ENCODE results near the gene EXOSC7. TPM values are rescaled to one million over a fixed set of nuclear protein-coding genes. Genes with fewer than 3 reads are reported as not detected.

The EXOSC7 gene
- total and polyA plus RNA-seq, 5 donors from 2014 or later, result 32.8 to 51.7 (median 43.1) TPM

DNA sequence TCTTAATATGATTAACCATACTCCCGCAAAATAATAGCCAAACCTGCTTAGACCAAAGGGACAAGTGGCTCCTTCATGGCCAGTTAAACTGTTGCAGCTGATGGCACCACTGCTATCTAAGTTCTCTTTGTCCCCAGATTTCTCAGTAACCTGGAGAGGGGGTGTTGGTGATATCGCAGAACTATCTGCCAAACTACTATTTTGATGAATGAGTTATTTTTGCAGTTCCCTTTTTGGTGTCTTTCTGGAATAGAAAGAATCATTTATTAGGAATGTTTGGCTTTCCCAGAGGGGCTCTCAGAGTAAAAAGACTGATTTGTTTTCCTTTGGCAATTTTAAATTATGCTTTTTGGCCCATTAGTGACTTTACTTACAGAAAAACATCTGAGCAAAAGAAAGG is 83.1 kb downstream of the EXOSC7 start:
- peaks cover 5% of the 10 kb centered on the region for H3K27me3 Mint-ChIP-seq
- ATAC-seq (ENCODE audit: low read depth in 2 of 2) (no peak), DNase-seq (no peak)
- H3K27me3 ChIP-seq (ENCODE audit: control insufficient read depth, insufficient read depth, low read length), result no peaks in the 10 kb centered on the region
- no peak overlapping the region for H3K4me3 Mint-ChIP-seq
- H3K27ac ChIP-seq (ENCODE audit: insufficient read depth, low read length, poor library complexity, severe bottlenecking), result no peak overlapping the region
- H3K9me3 ChIP-seq (ENCODE audit: control insufficient read depth in 2 of 2, low read length in 2 of 2), result no peaks in the 10 kb centered on the region
- no peaks in the 10 kb centered on the region for H3K36me3 Mint-ChIP-seq
- no peaks in the 10 kb centered on the region for H3K9me3 Mint-ChIP-seq
- H3K36me3 ChIP-seq (ENCODE audit: control insufficient read depth, insufficient read depth, low read length), result no peaks in the 10 kb centered on the region
- no peak overlapping the region for H3K27ac Mint-ChIP-seq
- H3K4me3 ChIP-seq (ENCODE audit: low read depth, low read length), result no peak overlapping the region
- peaks cover 0 to 5% (median 0%) of the 10 kb centered on the region in 4 donors for H3K4me1 Mint-ChIP-seq
- H3K4me1 ChIP-seq (ENCODE audit: control insufficient read depth, insufficient read depth, low read length, poor library complexity, severe bottlenecking), result no peaks in the 10 kb centered on the region

DNA sequence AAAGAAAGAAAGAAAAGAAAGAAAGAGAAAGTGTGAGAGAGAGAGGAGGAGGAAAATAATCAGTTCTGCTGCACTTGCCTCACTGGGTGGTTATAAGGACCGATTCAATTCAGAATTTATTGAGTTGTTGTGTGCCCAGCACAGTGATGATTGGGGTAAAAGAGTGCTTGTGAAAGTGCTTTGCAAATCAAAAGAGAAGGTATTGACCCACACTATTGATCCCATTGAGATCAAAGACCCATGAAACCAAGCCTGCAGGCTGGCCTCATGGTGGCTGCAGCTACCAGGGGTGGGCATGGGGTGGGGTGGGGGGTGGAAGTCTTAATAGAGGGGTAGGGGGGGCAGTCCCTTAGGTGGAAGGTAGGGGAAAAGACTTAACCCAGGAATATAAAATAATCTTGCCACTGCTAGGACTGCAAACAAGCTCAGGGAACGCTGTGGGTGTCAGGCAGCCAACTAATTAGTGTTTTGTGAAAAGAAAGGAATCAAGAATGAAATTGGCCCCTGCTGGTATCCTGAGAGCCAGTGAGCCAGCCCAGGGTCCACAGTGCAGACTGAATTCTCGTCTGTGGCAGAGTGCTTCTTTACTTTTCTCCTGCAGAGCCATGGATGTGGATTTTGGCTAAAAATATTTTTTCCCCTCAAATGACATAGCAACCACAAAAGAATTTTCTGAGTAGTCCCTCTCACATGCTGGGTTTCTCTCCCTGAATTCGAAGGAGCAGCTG is 84.3 kb downstream of the EXOSC7 start:
- H3K4me3 Mint-ChIP-seq, result no peak overlapping the region
- H3K9me3 ChIP-seq (ENCODE audit: control insufficient read depth in 2 of 2, low read length in 2 of 2), result no peaks in the 10 kb centered on the region
- no peak for ATAC-seq (ENCODE audit: low read depth in 2 of 2)
- H3K4me1 ChIP-seq (ENCODE audit: control insufficient read depth, insufficient read depth, low read length, poor library complexity, severe bottlenecking), result peaks cover 9% of the 10 kb centered on the region
- no peak for DNase-seq
- H3K27me3 ChIP-seq (ENCODE audit: control insufficient read depth, insufficient read depth, low read length), result no peaks in the 10 kb centered on the region
- no peak overlapping the region for H3K27ac ChIP-seq (ENCODE audit: insufficient read depth, low read length, poor library complexity, severe bottlenecking)
- H3K9me3 Mint-ChIP-seq, result no peaks in the 10 kb centered on the region
- no peaks in the 10 kb centered on the region for H3K36me3 Mint-ChIP-seq
- no peak overlapping the region for H3K27ac Mint-ChIP-seq
- H3K4me1 Mint-ChIP-seq, result peaks cover 8 to 13% (median 10%) of the 10 kb centered on the region in 4 donors
- no peak overlapping the region for H3K4me3 ChIP-seq (ENCODE audit: low read depth, low read length)
- peaks cover 5% of the 10 kb centered on the region for H3K27me3 Mint-ChIP-seq
- no peaks in the 10 kb centered on the region for H3K36me3 ChIP-seq (ENCODE audit: control insufficient read depth, insufficient read depth, low read length)

Other genes starting within 250 kb of the EXOSC7 start
- gene ZNF501, start 246.6 kb upstream of the EXOSC7 start, total RNA-seq, result 0.67 TPM
- gene ZNF501, start 246.6 kb upstream of the EXOSC7 start, polyA plus RNA-seq, result 1 to 10 TPM; 1.8 to 2.9 (median 2.5) TPM
- gene KIAA1143, start 214.6 kb upstream of the EXOSC7 start, total RNA-seq, result 31.3 TPM
- 10 to 100 TPM; 22.8 to 30.9 (median 27.9) TPM for gene KIAA1143, start 214.6 kb upstream of the EXOSC7 start, polyA plus RNA-seq
- 1.1 TPM for gene KIF15, start 214.4 kb upstream of the EXOSC7 start, total RNA-seq
- under 1 TPM; 0.27 to 0.90 (median 0.55) TPM for gene KIF15, start 214.4 kb upstream of the EXOSC7 start, polyA plus RNA-seq
- gene TMEM42, start 114.3 kb upstream of the EXOSC7 start, total RNA-seq, result 15.2 TPM
- gene TMEM42, start 114.3 kb upstream of the EXOSC7 start, polyA plus RNA-seq, result 10 to 100 TPM; 39.5 to 54.4 (median 44.9) TPM
- not detected for gene TGM4, start 101.6 kb upstream of the EXOSC7 start, total RNA-seq
- under 1 TPM in 3 of 4 donors, not detected in 1; 0.06 to 0.14 (median 0.07) TPM for gene TGM4, start 101.6 kb upstream of the EXOSC7 start, polyA plus RNA-seq
- gene ZDHHC3, start 70 bp upstream of the EXOSC7 start, total RNA-seq, result 55.8 TPM
- gene ZDHHC3, start 70 bp upstream of the EXOSC7 start, polyA plus RNA-seq, result 10 to 100 TPM; 36.8 to 45.3 (median 39.7) TPM
- 0.99 TPM for gene CLEC3B, start 50.1 kb downstream of the EXOSC7 start, total RNA-seq
- under 1 TPM in 1 of 4 donors, not detected in 3; 0.29 TPM for gene CLEC3B, start 50.1 kb downstream of the EXOSC7 start, polyA plus RNA-seq
- 0.54 TPM for gene CDCP1, start 170.1 kb downstream of the EXOSC7 start, total RNA-seq
- 1 to 10 TPM in 2 of 4 donors, under 1 TPM in 2; 0.47 to 2.5 (median 1.5) TPM for gene CDCP1, start 170.1 kb downstream of the EXOSC7 start, polyA plus RNA-seq

All from CD4-positive, CD25-positive, alpha-beta regulatory T cell (primary cell).